HepG2 (cell line): ENCODE results near the gene KRT10.

Experiments used
- CBX5 ChIP-seq: sonication (generic); formaldehyde crosslinking; IDR thresholded peaks from 2 replicates; pipeline ENCODE4 v1.4.0; 2020; ENCODE audit warnings: missing genetic modification reagents, borderline replicate concordance
- EZH2 ChIP-seq: conservative IDR thresholded peaks from 2 replicates; pipeline ENCODE4 v1.6.1; 2012; ENCODE audit warnings: mild to moderate bottlenecking, low read depth, low read length, moderate library complexity
- KLF9 ChIP-seq: IDR thresholded peaks from 2 replicates; pipeline ENCODE4 v1.6.1; 2016; ENCODE audit warnings: low read depth
- SUZ12 ChIP-seq: fragments of 150-350 bp; IDR thresholded peaks from 2 replicates; pipeline ENCODE4 v1.6.1; 2014; ENCODE audit warnings: low read depth, low read length
- ZNF138 ChIP-seq: sonication (generic); formaldehyde crosslinking; IDR thresholded peaks from 2 replicates; pipeline ENCODE4 v1.5.0; 2020; ENCODE audit warnings: mild to moderate bottlenecking, low read depth, missing genetic modification reagents
- ZNF263 ChIP-seq: sonication (generic); formaldehyde crosslinking; IDR thresholded peaks from 2 replicates; pipeline ENCODE4 v1.4.0; 2020; ENCODE audit warnings: missing genetic modification reagents
- ZNF543 ChIP-seq: sonication (generic); formaldehyde crosslinking; IDR thresholded peaks from 2 replicates; pipeline ENCODE4 v1.4.0; 2020; ENCODE audit warnings: mild to moderate bottlenecking, missing genetic modification reagents
- TF ChIP-seq, protein P1 (sequence below): sonication (generic); formaldehyde crosslinking; IDR thresholded peaks from 2 replicates; pipeline ENCODE4 v1.5.1; 2020; ENCODE audit warnings: missing genetic modification reagents, mild to moderate bottlenecking, borderline replicate concordance

DNA sequence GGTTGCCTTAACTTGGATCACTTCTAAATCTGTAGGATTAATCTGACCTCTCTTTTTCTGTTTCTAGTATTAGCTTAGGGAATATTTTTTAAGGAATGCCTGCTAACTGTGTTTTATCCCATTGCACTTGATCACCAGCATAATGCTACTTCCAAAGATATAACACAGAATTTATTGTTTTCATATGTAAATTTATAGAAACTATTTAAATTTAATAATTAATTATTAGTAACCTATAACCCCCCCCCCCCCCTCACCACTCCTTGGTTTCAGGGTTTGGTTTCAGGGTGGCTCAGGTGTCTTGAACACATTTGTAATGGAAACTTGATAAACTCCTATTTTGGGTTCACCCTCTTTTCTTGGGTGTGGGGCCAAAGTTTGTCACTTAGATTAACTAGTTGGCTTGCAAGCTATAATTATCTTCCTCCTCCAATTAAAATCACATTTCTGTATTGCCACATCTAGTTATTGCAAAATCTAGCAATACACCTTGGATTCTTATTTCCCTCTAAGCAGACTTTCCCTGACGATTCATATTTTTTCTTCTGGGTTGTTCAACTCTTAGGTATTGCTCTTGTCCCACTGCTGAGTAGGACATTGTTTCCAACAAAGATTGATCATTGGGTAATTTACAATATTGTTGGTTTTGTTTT is 26.3 kb upstream of the KRT10 start:
- TF ChIP-seq EZH2 (no peak), SUZ12 (no peak), KLF9 (no peak), ZNF543 (CRISPR knock-in tag) (no peak), ZNF263 (CRISPR knock-in tag) (no peak), CBX5 (CRISPR knock-in tag) (no peak), ZNF138 (CRISPR knock-in tag) (no peak)
- TF ChIP-seq, protein P1, sequence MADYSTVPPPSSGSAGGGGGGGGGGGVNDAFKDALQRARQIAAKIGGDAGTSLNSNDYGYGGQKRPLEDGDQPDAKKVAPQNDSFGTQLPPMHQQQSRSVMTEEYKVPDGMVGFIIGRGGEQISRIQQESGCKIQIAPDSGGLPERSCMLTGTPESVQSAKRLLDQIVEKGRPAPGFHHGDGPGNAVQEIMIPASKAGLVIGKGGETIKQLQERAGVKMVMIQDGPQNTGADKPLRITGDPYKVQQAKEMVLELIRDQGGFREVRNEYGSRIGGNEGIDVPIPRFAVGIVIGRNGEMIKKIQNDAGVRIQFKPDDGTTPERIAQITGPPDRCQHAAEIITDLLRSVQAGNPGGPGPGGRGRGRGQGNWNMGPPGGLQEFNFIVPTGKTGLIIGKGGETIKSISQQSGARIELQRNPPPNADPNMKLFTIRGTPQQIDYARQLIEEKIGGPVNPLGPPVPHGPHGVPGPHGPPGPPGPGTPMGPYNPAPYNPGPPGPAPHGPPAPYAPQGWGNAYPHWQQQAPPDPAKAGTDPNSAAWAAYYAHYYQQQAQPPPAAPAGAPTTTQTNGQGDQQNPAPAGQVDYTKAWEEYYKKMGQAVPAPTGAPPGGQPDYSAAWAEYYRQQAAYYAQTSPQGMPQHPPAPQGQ (CRISPR knock-in tag), result no peak
